HL-60/S4 treated with retinoic acid at 250 ng/mL for 4 days and 3 days (cell line): ENCODE results near the gene GALNT2.

ENCODE experiments used
- in situ Hi-C: fragments of 300-500 bp; cut with MboI; formaldehyde crosslinking; loops from 2 replicates; pipeline ENCODE4 v1.7.0; 2022; ENCODE audit warnings: low sequenced_read_pairs

Gene GALNT2

GRCh38 chr1:230327892-230328284 is 260.9 kb downstream of the GALNT2 start:
- in situ Hi-C loops, result no loop called here

GRCh38 chr1:230328342-230329015 is 261.4 kb downstream of the GALNT2 start:
- in situ Hi-C loops, result no loop called here

- in situ Hi-C loops, result no loop called here
Measured at GRCh38 chr1:230330157-230330556, 263.1 kb downstream of the GALNT2 start.
